ENCODE results near the gene ARHGEF39.
"Not testable (repeated sequence)": the region's sequence is repeated elsewhere in the genome, so short reads cannot be mapped to it uniquely, and the experiment has no call there.

ARHGEF39 gene

GRCh38 chr9:35650341-35651158 lies 14.4 kb downstream of the ARHGEF39 start, which contains the start of gene SIT1:
Gene SIT1 (minus strand): TSS chr9:35650931. CDS start chr9:35650853, 78 bp downstream.
- DNase-seq (ENCODE audit: low read depth): no peak

GRCh38 chr9:35649431-35650340 lies 15.3 kb downstream of the ARHGEF39 start:
- no peak for DNase-seq (ENCODE audit: low read depth)

- peak; percentile 83 for DNase-seq (ENCODE audit: low read depth)
Measured at GRCh38 chr9:35646533-35647265, 18.3 kb downstream of the ARHGEF39 start.

GRCh38 chr9:35646153-35646532 lies 18.9 kb downstream of the ARHGEF39 start:
- no peak for DNase-seq (ENCODE audit: low read depth)

GRCh38 chr9:35645736-35646135 lies 19.3 kb downstream of the ARHGEF39 start:
- not testable (repeated sequence) for DNase-seq (ENCODE audit: low read depth)

- DNase-seq (ENCODE audit: low read depth): no peak
Measured at GRCh38 chr9:35643046-35643445, 21.9 kb downstream of the ARHGEF39 start.

GRCh38 chr9:35641478-35641877 lies 23.5 kb downstream of the ARHGEF39 start:
- not testable (repeated sequence) for DNase-seq (ENCODE audit: low read depth)

GRCh38 chr9:35640431-35640830 lies 24.6 kb downstream of the ARHGEF39 start:
- not testable (repeated sequence) for DNase-seq (ENCODE audit: low read depth)

- no peak for DNase-seq (ENCODE audit: low read depth)
Measured at GRCh38 chr9:35639631-35640030, 25.4 kb downstream of the ARHGEF39 start.

GRCh38 chr9:35639225-35639624 lies 25.8 kb downstream of the ARHGEF39 start:
- DNase-seq (ENCODE audit: low read depth): not testable (repeated sequence)

- DNase-seq (ENCODE audit: low read depth): not testable (repeated sequence)
Measured at GRCh38 chr9:35638751-35639150, 26.2 kb downstream of the ARHGEF39 start.

- DNase-seq (ENCODE audit: low read depth): not testable (repeated sequence)
Measured at GRCh38 chr9:35637427-35637955, 27.5 kb downstream of the ARHGEF39 start.

- not testable (repeated sequence) for DNase-seq (ENCODE audit: low read depth)
Measured at GRCh38 chr9:35636877-35637246, 28.1 kb downstream of the ARHGEF39 start.

GRCh38 chr9:35636135-35636876 lies 28.7 kb downstream of the ARHGEF39 start:
- no peak for DNase-seq (ENCODE audit: low read depth)

GRCh38 chr9:35635730-35636129 lies 29.3 kb downstream of the ARHGEF39 start:
- DNase-seq (ENCODE audit: low read depth): no peak

GRCh38 chr9:35629597-35629996 lies 35.4 kb downstream of the ARHGEF39 start:
- DNase-seq (ENCODE audit: low read depth): no peak

GRCh38 chr9:35628389-35628991 lies 36.5 kb downstream of the ARHGEF39 start:
- DNase-seq (ENCODE audit: low read depth): no peak

- DNase-seq (ENCODE audit: low read depth): no peak
Measured at GRCh38 chr9:35627575-35627974, 37.4 kb downstream of the ARHGEF39 start.

GRCh38 chr9:35619800-35620158 lies 45.2 kb downstream of the ARHGEF39 start:
- no peak for DNase-seq (ENCODE audit: low read depth)

- DNase-seq (ENCODE audit: low read depth): no peak
Measured at GRCh38 chr9:35618854-35619799, 45.9 kb downstream of the ARHGEF39 start.
